NCI-H128 (cell line): Measurements from ENCODE around the gene OLFM2.
"Not testable (repeated sequence)": the region's sequence is repeated elsewhere in the genome, so short reads cannot be mapped to it uniquely, and the experiment has no call there.

ENCODE experiments used
- DNase-seq: peaks from one replicate; lab custom pipeline; 2025; ENCODE audit not compliant: unreplicated experiment; lab: John Stamatoyannopoulos, UW

OLFM2 gene

GRCh38 chr19:9836021-9836420, 100.3 kb downstream of the OLFM2 start:
- DNase-seq, result no peak

- DNase-seq, result no peak
Measured at GRCh38 chr19:9835507-9835949, 100.8 kb downstream of the OLFM2 start.

- DNase-seq, result peak; percentile 97
Measured at GRCh38 chr19:9834726-9835506, 101.4 kb downstream of the OLFM2 start, which contains the start of gene PIN1. Gene PIN1, plus strand, starts transcription at chr19:9835318. Its CDS starts 27 bp downstream, at chr19:9835345.

- DNase-seq, result no peak
Measured at GRCh38 chr19:9834307-9834725, 102.0 kb downstream of the OLFM2 start.

- no peak for DNase-seq
Measured at GRCh38 chr19:9828551-9829063, 107.7 kb downstream of the OLFM2 start.

- DNase-seq, result peak; percentile 77
Measured at GRCh38 chr19:9827289-9828238, 108.8 kb downstream of the OLFM2 start, which contains the start of gene UBL5. Gene UBL5, plus strand, starts transcription at chr19:9827918. Its CDS starts 420 bp downstream, at chr19:9828338.

DNA sequence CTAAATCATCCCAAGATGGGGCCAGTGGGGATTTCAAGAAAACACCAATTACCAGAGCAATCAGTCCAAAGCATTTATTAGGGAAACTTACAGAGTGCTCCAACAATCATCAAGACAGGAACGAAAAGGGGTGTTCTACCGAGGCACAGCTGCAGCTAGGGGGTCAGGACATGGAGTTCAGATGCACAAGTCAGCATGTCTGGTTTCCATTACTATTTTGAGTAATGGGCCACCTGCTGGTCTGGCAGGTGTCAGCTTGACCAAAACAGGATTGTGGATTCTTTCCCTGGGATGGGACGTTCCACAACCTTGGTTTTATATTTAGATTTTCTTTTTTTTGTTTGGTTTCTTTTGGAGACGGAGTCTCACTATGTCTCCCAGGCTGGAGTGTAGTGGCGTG, 112.5 kb downstream of the OLFM2 start:
- no peak for DNase-seq

DNA sequence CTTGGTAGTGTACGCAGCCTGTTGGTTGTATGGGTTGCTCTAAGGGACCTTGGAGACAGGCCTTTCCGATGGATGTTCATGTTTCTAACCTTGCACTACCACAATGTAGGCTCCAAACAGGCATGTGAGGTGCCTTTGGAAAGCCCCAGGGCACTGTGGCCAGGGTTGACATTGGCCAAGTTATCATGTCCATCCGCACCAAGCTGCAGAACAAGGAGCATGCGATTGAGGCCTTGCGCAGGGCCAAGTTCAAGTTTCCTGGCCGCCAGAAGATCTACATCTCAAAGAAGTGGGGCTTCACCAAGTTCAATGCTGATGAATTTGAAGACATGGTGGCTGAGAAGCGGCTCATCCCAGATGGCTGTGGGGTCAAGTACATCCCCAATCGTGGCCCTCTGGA, 116.3 kb downstream of the OLFM2 start:
- DNase-seq, result not testable (repeated sequence)

DNA sequence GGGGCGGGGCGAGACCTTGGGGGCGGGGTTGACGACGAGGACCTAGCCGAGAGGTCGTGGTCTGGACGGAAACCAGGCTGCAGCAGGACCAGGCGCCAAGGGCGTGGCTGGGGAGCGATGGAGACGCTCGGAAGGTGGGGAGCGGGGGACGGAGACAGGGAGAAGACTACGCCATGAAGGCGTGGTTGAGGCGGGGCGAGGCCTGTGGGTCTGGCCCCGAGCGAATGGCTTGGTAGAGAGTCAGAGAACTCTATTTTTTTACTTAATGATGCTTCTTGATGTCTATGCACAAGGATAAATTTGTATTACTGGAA, 116.8 kb downstream of the OLFM2 start:
- no peak for DNase-seq

- peak; percentile 100 for DNase-seq
Measured at GRCh38 chr19:9818734-9819595, 117.3 kb downstream of the OLFM2 start, which contains the start of gene FBXL12. Gene FBXL12, minus strand, starts transcription at chr19:9819079. Its CDS starts 266 bp downstream, at chr19:9818813.

DNA sequence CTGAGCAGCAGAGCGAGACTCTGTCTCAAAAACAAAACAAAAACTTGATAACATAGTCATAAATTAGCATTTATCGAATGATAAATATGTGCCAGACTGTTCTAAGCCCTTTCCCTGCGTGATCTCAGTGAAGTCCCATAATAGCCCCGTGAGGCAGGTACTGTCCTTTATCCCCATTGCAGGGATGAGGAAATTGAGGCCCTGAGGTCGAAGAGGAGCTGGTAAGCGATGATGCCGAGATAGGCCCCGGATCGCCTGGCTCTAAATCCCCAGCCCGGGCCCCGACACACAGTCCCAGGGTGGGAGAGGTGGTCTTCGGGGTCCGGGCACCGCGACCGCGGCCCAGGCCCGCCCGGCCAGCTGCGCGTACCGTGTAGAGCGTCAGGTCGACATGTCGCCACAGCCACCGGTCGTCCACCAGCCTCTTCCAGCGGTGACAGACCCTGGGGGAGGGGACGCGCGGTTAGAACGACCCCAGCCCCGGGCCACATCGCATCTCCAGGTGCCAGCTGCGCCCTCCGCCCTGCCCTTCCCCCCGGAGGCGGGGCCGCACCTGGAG, 118.1 kb downstream of the OLFM2 start:
- DNase-seq, result no peak

- DNase-seq, result no peak
Measured at GRCh38 chr19:9811139-9811538, 125.2 kb downstream of the OLFM2 start.

- DNase-seq, result no peak
Measured at GRCh38 chr19:9808855-9809824, 127.2 kb downstream of the OLFM2 start.

GRCh38 chr19:9806803-9807202, 129.5 kb downstream of the OLFM2 start:
- no peak for DNase-seq
